ENCODE measurements around the gene PDE8B. TPM values are rescaled to one million over a fixed set of nuclear protein-coding genes. Genes with fewer than 3 reads are reported as not detected.

PDE8B gene, protein sequence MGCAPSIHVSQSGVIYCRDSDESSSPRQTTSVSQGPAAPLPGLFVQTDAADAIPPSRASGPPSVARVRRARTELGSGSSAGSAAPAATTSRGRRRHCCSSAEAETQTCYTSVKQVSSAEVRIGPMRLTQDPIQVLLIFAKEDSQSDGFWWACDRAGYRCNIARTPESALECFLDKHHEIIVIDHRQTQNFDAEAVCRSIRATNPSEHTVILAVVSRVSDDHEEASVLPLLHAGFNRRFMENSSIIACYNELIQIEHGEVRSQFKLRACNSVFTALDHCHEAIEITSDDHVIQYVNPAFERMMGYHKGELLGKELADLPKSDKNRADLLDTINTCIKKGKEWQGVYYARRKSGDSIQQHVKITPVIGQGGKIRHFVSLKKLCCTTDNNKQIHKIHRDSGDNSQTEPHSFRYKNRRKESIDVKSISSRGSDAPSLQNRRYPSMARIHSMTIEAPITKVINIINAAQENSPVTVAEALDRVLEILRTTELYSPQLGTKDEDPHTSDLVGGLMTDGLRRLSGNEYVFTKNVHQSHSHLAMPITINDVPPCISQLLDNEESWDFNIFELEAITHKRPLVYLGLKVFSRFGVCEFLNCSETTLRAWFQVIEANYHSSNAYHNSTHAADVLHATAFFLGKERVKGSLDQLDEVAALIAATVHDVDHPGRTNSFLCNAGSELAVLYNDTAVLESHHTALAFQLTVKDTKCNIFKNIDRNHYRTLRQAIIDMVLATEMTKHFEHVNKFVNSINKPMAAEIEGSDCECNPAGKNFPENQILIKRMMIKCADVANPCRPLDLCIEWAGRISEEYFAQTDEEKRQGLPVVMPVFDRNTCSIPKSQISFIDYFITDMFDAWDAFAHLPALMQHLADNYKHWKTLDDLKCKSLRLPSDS
- total RNA-seq (ENCODE audit: low replicate concordance), result not detected in 2 replicates

- H3K4me3 ChIP-seq (ENCODE audit: low read depth, low read length), result peak within 1 kb of the TSS; percentile 28
- no peak for TF ChIP-seq CTCF (IDR thresholded peaks at IDR 0.05; ENCODE audit: insufficient read depth, low read length)
- DNase-seq (ENCODE audit: low read depth), result no peak
These were observed at the start of gene PDE8B for GRCh38 chr5:77210091-77210963. Gene PDE8B (plus strand): TSS chr5:77210680. CDS start chr5:77210926, 246 bp downstream.

- H3K4me3 ChIP-seq (ENCODE audit: low read depth, low read length), result no peak overlapping the region
- TF ChIP-seq CTCF (IDR thresholded peaks at IDR 0.05; ENCODE audit: insufficient read depth, low read length), result no peak
- no peak for DNase-seq (ENCODE audit: low read depth)
These were observed 47.0 kb upstream of the PDE8B start for GRCh38 chr5:77163453-77163852.

DNA sequence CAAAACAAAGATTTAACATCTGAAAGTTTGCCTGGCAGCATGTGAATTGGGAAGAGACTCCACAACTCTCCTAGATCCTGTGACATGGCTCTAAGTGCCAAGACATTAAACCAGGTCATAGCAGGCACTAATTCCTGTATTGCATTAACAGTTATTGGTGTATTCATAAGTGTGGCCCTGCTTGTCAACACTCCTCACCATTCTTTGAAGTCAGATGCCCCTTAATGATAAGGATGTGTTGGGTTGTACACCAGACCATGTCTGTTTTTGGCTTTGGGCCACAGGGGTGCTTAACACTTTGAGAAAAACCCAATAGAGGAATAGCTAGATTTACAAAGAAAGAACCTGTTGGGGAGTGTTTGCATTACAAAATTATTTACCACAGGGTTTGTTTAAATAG, 43.4 kb upstream of the PDE8B start:
- DNase-seq (ENCODE audit: low read depth), result no peak
- H3K4me3 ChIP-seq (ENCODE audit: low read depth, low read length), result no peak overlapping the region

GRCh38 chr5:77167695-77168121, 42.8 kb upstream of the PDE8B start:
- no peak overlapping the region for H3K4me3 ChIP-seq (ENCODE audit: low read depth, low read length)
- TF ChIP-seq CTCF (IDR thresholded peaks at IDR 0.05; ENCODE audit: insufficient read depth, low read length), result no peak

More for the DNA sequence above, 43.4 kb upstream of the PDE8B start:
- no peak for TF ChIP-seq CTCF (IDR thresholded peaks at IDR 0.05; ENCODE audit: insufficient read depth, low read length)

GRCh38 chr5:77168161-77168878, 42.2 kb upstream of the PDE8B start:
- DNase-seq (ENCODE audit: low read depth), result no peak
- no peak for TF ChIP-seq CTCF (IDR thresholded peaks at IDR 0.05; ENCODE audit: insufficient read depth, low read length)
- H3K4me3 ChIP-seq (ENCODE audit: low read depth, low read length), result no peak overlapping the region

More at GRCh38 chr5:77167695-77168121, 42.8 kb upstream of the PDE8B start:
- peak; percentile 58 for DNase-seq (ENCODE audit: low read depth)

Measured in fibroblast of the aortic adventitia (primary cell).